Bronchial epithelial cell (primary cell): Measurements from ENCODE around the gene OXLD1. TPM values are rescaled to one million over a fixed set of nuclear protein-coding genes. Genes with fewer than 3 reads are reported as not detected.

Source experiments
- DNase-seq: peaks from one replicate; pipeline ENCODE4 v3.0.0-alpha.2; 2010; ENCODE audit warnings: low read depth
- FAIRE-seq: peaks from 2 replicates; lab custom pipeline; 2011; peaks lifted over from hg19 to GRCh38; lab: Jason Lieb, UNC
- H3K27me3 ChIP-seq: 2 replicates; pipeline ENCODE4 v1.5.1; 2011; ENCODE audit warnings: low read length; ENCODE audit not compliant: control insufficient read depth, insufficient read depth
- H3K36me3 ChIP-seq: 2 replicates; pipeline ENCODE4 v1.5.1; 2011; ENCODE audit warnings: low read length; ENCODE audit not compliant: control insufficient read depth, insufficient read depth
- H3K4me3 ChIP-seq: 2 replicates; pipeline ENCODE4 v1.5.1; 2011; ENCODE audit warnings: mild to moderate bottlenecking, low read depth, low read length, control low read depth
- total RNA-seq: library from RNA; depleted of rRNA; stranded (reverse); fragments of >200 nt; gene quantifications from 2 replicates; pipeline ENCODE4 v1.2.1, GENCODE V29; 2014
- TF ChIP-seq, protein P1 (sequence below): IDR thresholded peaks from 2 replicates; pipeline ENCODE4 v1.5.1; 2011; ENCODE audit warnings: mild to moderate bottlenecking, moderate library complexity, low read length, control low read depth, inconsistent platforms; ENCODE audit not compliant: insufficient read depth, severe bottlenecking

OXLD1 gene
- total RNA-seq, 1 donor from 2014 or later, result 47.7 TPM

DNA sequence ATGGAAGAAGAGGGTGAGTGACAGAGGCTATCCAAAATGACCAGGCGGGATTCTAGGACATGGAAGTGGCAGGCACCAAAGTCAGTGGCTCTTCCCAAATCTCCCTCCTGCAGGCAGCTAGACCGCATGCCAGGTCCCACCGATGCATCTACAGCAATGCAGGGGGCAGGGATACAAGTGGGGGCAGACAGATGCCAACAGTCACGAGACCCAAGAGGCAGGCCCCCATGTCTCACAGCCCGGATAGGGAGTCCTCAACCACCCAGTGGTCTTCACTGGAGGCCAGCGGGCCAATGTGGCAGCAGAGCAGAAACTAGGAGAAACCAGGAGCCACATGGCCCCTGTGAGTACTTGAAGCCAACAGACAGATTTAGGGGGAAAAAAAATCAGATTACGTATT, 49.5 kb downstream of the OXLD1 start:
- Histone ChIP-seq H3K4me3 (no peak overlapping the region), H3K27me3 (no peaks in the 10 kb centered on the region), H3K36me3 (peaks cover 26% of the 10 kb centered on the region)
- TF ChIP-seq, protein P1, sequence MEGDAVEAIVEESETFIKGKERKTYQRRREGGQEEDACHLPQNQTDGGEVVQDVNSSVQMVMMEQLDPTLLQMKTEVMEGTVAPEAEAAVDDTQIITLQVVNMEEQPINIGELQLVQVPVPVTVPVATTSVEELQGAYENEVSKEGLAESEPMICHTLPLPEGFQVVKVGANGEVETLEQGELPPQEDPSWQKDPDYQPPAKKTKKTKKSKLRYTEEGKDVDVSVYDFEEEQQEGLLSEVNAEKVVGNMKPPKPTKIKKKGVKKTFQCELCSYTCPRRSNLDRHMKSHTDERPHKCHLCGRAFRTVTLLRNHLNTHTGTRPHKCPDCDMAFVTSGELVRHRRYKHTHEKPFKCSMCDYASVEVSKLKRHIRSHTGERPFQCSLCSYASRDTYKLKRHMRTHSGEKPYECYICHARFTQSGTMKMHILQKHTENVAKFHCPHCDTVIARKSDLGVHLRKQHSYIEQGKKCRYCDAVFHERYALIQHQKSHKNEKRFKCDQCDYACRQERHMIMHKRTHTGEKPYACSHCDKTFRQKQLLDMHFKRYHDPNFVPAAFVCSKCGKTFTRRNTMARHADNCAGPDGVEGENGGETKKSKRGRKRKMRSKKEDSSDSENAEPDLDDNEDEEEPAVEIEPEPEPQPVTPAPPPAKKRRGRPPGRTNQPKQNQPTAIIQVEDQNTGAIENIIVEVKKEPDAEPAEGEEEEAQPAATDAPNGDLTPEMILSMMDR, result no peak
- no peak for FAIRE-seq
- no peak for DNase-seq

DNA sequence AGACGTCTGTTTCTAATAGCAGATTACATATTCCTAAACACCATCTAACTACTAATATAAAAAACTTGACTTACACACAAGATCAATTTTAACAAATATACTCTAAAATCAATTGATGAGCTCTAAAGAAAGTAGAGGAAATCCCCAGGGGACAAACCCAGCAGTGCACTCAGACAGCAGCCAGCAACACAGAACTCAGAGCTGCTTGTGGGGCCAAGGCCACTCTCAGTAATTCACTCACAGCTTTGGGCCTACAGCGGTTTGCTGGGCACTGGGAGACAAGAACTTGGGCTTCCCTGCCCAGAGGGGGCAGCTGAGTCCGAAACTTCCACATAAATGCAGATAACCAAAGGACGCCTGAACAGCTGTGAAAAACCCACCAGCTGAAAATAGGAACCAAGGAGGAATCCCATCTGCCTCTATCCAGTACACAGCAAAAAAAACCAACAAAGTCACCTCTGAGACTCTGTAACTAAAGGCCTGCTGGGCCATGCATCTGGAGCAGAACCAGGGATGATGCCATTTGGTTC, 50.9 kb downstream of the OXLD1 start:
- Histone ChIP-seq H3K4me3 (no peak overlapping the region), H3K27me3 (no peaks in the 10 kb centered on the region), H3K36me3 (peaks cover 17% of the 10 kb centered on the region)
- FAIRE-seq, result no peak
- TF ChIP-seq, protein P1, result no peak
- no peak for DNase-seq

Other genes starting within 250 kb of the OXLD1 start
- gene ACTG1, start 153.8 kb downstream of the OXLD1 start, total RNA-seq, result 2,981 and 3,623 TPM in 2 replicates
- 1.2 and 1.3 TPM in 2 replicates for gene FSCN2, start 138.2 kb downstream of the OXLD1 start, total RNA-seq
- gene FAAP100, start 114.3 kb downstream of the OXLD1 start, total RNA-seq, result 10.5 and 12.8 TPM in 2 replicates
- gene NPLOC4, start 29.5 kb downstream of the OXLD1 start, total RNA-seq, result 60.0 and 61.2 TPM in 2 replicates
- gene TSPAN10, start 29.4 kb downstream of the OXLD1 start, total RNA-seq, result 0.53 and 0.64 TPM in 2 replicates
- gene PDE6G, start 10.1 kb downstream of the OXLD1 start, total RNA-seq, result not detected in 2 replicates
- gene CCDC137, start 132 bp upstream of the OXLD1 start, total RNA-seq, result 6.8 and 10.2 TPM in 2 replicates
- 23.0 and 25.8 TPM in 2 replicates for gene ARL16, start 17.2 kb upstream of the OXLD1 start, total RNA-seq
- gene HGS, start 17.4 kb upstream of the OXLD1 start, total RNA-seq, result 77.7 and 84.4 TPM in 2 replicates
- 11.6 and 13.6 TPM in 2 replicates for gene MRPL12, start 36.8 kb upstream of the OXLD1 start, total RNA-seq
- gene SLC25A10, start 45.7 kb upstream of the OXLD1 start, total RNA-seq, result 20.3 and 21.1 TPM in 2 replicates
- not detected in 2 replicates for gene GCGR, start 137.5 kb upstream of the OXLD1 start, total RNA-seq
- 25.8 and 32.6 TPM in 2 replicates for gene MCRIP1, start 166.7 kb upstream of the OXLD1 start, total RNA-seq
- gene PPP1R27, start 168.4 kb upstream of the OXLD1 start, total RNA-seq, result 0.13 TPM in 1 of 2 replicates, not detected in the other
- 673 and 821 TPM in 2 replicates for gene P4HB, start 193.9 kb upstream of the OXLD1 start, total RNA-seq
- 57.4 and 67.0 TPM in 2 replicates for gene ARHGDIA, start 204.7 kb upstream of the OXLD1 start, total RNA-seq
- gene ALYREF, start 225.0 kb upstream of the OXLD1 start, total RNA-seq, result 105 and 145 TPM in 2 replicates
- gene ANAPC11, start 225.1 kb upstream of the OXLD1 start, total RNA-seq, result 237 and 251 TPM in 2 replicates
- gene NPB, start 235.6 kb upstream of the OXLD1 start, total RNA-seq, result 0.26 and 0.51 TPM in 2 replicates
- gene PCYT2, start 244.8 kb upstream of the OXLD1 start, total RNA-seq, result 16.5 and 29.5 TPM in 2 replicates